ENCODE data around the gene PRKAR2B. TPM values are rescaled to one million over a fixed set of nuclear protein-coding genes. Genes with fewer than 3 reads are reported as not detected.
A peak's percentile ranks its signal among the peaks of the same experiment; 100 is the strongest.

Gene PRKAR2B
- total and polyA plus RNA-seq, 2 of the 4 experiments (the other 2 are of a cell fraction), result 3.0 to 3.1 TPM

DNA sequence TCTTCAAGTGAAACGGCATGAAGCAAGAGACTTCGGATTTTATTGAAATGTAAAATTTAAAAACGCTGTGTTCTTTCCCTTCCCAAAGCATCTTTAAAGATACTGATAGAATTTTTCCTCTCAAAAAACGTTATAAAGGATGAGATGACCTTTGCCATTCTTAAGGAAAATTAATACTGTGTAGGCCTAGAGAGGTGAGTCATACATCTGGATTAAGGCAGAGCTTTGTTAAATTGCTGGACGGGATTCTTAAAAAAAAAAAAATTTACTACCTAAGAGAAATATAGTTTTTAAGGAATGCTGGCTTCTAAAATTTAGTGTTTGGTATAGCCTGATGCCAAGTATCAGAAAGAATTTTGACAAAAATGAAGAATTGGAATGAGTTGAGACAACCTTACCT is 118.0 kb downstream of the PRKAR2B start:
- in situ Hi-C loops (cut with MboI; ENCODE audit: low sequenced_read_pairs), result no loop called here
- Histone ChIP-seq H3K9ac (ENCODE audit: low read depth, low read length) (no peak overlapping the region), H3K23ac (ENCODE audit: low read depth, low read length) (no peak overlapping the region), H3K14ac (replicated peaks; ENCODE audit: low read depth, low read length) (no peak overlapping the region), H4K91ac (ENCODE audit: insufficient read depth, low read depth, low read length) (no peak overlapping the region), H4K20me1 (ENCODE audit: insufficient read depth, low read length) (no peaks in the 10 kb centered on the region), H2AK5ac (ENCODE audit: low read depth, low read length) (no peak overlapping the region), H3K18ac (ENCODE audit: low read depth, low read length) (no peak overlapping the region; the same call in 1 of the 2 replicates), H3K9me1 (ENCODE audit: insufficient read depth, low read length) (no peaks in the 10 kb centered on the region), H2AK9ac (replicated peaks; ENCODE audit: low read depth, low read length, poor library complexity) (no peak overlapping the region), H3K56ac (ENCODE audit: extremely low read depth, insufficient read depth, low read length) (no peak overlapping the region), H3K4me2 (ENCODE audit: low read depth, low read length) (no peak overlapping the region), H3K27me3 (ENCODE audit: control insufficient read depth, insufficient read depth, low read length) (no peaks in the 10 kb centered on the region), H2BK20ac (ENCODE audit: low read depth, low read length) (no peak overlapping the region), H2BK120ac (ENCODE audit: low read depth, low read length) (no peak overlapping the region), H3K79me1 (ENCODE audit: low read depth in 1 of 2, low read length in 2 of 2) (no peaks in the 10 kb centered on the region), H3K9me3 (ENCODE audit: control insufficient read depth, insufficient read depth, low read length) (no peaks in the 10 kb centered on the region), H2BK5ac (ENCODE audit: low read depth, low read length, poor library complexity, severe bottlenecking) (no peak overlapping the region), H4K5ac (ENCODE audit: low read depth, low read length) (no peak overlapping the region), H3K4ac (ENCODE audit: low read depth, low read length) (no peak overlapping the region), H3K36me3 (ENCODE audit: control insufficient read depth, insufficient read depth, low read length) (no peaks in the 10 kb centered on the region), H3K4me1 (ENCODE audit: control insufficient read depth, insufficient read depth, low read length) (no peaks in the 10 kb centered on the region), H2BK15ac (ENCODE audit: low read depth, low read length) (no peak overlapping the region), H3K4me3 (ENCODE audit: insufficient read depth, low read depth, low read length) (no peak overlapping the region), H3K27ac (ENCODE audit: insufficient read depth, low read length) (no peak overlapping the region), H4K8ac (ENCODE audit: low read depth in 2 of 2, low read length in 2 of 2) (no peak overlapping the region), H2AFZ (replicated peaks; ENCODE audit: low read length, poor library complexity) (no peak overlapping the region)
- no TSS peak for BruUV-seq (replicated peaks)
- WGBS, 2 experiments (ENCODE audit: extremely low coverage in 2 of 2, insufficient read length in 1 of 2), result no CpG with 5 or more reads among the region's 5 CpGs
- POLR2A ChIA-PET (ENCODE audit: unreplicated experiment), result interaction anchor here (0.6 to 0.7 kb wide), 2 partner anchors 12 to 1088 kb away, joined by 4 to 6 read pairs; no protein-coding TSS in a partner anchor
- intact Hi-C loops (cut with micrococcal nuclease), result no loop called here
- ATAC-seq (ENCODE audit: low read depth), result no peak
- TF ChIP-seq FOS (IDR thresholded peaks at IDR 0.05; ENCODE audit: low read depth, low read length) (peak; percentile 16; the same call in 1 of the 2 replicates), POLR2A (IDR thresholded peaks at IDR 0.05; ENCODE audit: low read depth, low read length) (no peak)
- CTCF ChIA-PET, result no interaction called here
- dilution Hi-C loops (cut with HindIII; ENCODE audit: low sequenced_read_pairs, unreplicated experiment), result no loop called here
- DNase-seq, result peak; percentile 32

All from IMR-90 (cell line).